Calu3 (cell line): ENCODE results near the gene RAB25. TPM values are rescaled to one million over a fixed set of nuclear protein-coding genes. Genes with fewer than 3 reads are reported as not detected.

Source experiments
- BruUV-seq: library from RNA; stranded (reverse); fragments of 400-500 nt; replicated peaks from 2 replicates; lab custom pipeline; 2021; lab: Mats Ljungman, UMichigan
- CTCF ChIA-PET: fragments of 300-600 bp; sonication (Branson Sonifier 250); formaldehyde crosslinking; loops from one replicate; lab custom pipeline; 2022; ENCODE audit warnings: antibody characterized with exemption; lab: Charles Lee
- DNase-seq: peaks from one replicate; pipeline ENCODE4 v3.0.0; 2022
- H3K27ac Mint-ChIP-seq: one replicate; pipeline ENCODE4 v1.8.0; 2022; ENCODE audit warnings: mixed read lengths; ENCODE audit not compliant: unreplicated experiment
- H3K27me3 Mint-ChIP-seq: one replicate; pipeline ENCODE4 v1.8.0; 2022; ENCODE audit warnings: mixed read lengths; ENCODE audit not compliant: unreplicated experiment
- H3K36me3 Mint-ChIP-seq: one replicate; pipeline ENCODE4 v1.8.0; 2022; ENCODE audit warnings: mild to moderate bottlenecking, moderate library complexity, mixed read lengths; ENCODE audit not compliant: insufficient read depth, unreplicated experiment
- H3K4me1 Mint-ChIP-seq: one replicate; pipeline ENCODE4 v1.8.0; 2022; ENCODE audit warnings: mild to moderate bottlenecking, low read depth, mixed read lengths; ENCODE audit not compliant: unreplicated experiment
- H3K4me3 Mint-ChIP-seq: one replicate; pipeline ENCODE4 v1.8.0; 2022; ENCODE audit warnings: mild to moderate bottlenecking, low read depth, moderate library complexity, mixed read lengths; ENCODE audit not compliant: unreplicated experiment
- H3K9me3 Mint-ChIP-seq: one replicate; pipeline ENCODE4 v1.8.0; 2022; ENCODE audit warnings: low read depth, mixed read lengths; ENCODE audit not compliant: unreplicated experiment
- intact Hi-C: fragments of 100-400 bp; cut with micrococcal nuclease; formaldehyde crosslinking; loops from one replicate; pipeline ENCODE4 v1.10.0; 2022; ENCODE audit not compliant: unreplicated experiment
- total RNA-seq: library from RNA; stranded (reverse); gene quantifications from 2 replicates; pipeline ENCODE4 v1.2.3, GENCODE V29; 2022
- TF ChIP-seq, protein P1 (sequence below): fragments of 200-600 bp; IDR thresholded peaks from one replicate; pipeline ENCODE4 v1.8.0; 2022; ENCODE audit warnings: antibody characterized with exemption; ENCODE audit not compliant: unreplicated experiment

RAB25 gene
- total RNA-seq, 1 experiment from 2014 or later: 182 TPM

DNA sequence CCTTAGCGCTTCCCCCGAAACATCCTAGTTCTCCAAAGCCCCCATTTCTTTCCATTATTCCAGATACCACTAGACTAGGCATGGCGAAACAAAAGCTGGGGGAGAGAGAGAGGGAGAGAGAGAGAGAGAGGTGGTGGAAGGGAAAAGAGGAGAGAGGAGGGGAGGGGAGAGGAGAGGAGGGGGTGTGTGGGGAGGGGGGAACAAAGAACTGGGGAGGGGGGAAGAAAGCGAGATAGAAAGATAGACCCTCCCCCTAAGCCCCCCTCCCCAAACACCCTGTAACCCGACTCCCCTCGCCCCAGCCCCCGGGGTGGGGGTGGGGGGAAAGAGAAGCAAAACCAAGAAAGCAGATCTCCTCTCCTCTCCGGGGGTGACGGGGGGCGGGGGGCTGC is 21.0 kb downstream of the RAB25 start:
- H3K36me3 Mint-ChIP-seq: peaks cover 25% of the 10 kb centered on the region
- peak overlapping the region; percentile 76 for H3K4me3 Mint-ChIP-seq
- H3K4me1 Mint-ChIP-seq: peaks cover 14% of the 10 kb centered on the region
- intact Hi-C loops: no loop called here
- H3K9me3 Mint-ChIP-seq: no peaks in the 10 kb centered on the region
- DNase-seq: no peak
- H3K27ac Mint-ChIP-seq: no peak overlapping the region
- no peaks in the 10 kb centered on the region for H3K27me3 Mint-ChIP-seq
- BruUV-seq: no TSS peak
- CTCF ChIA-PET: no interaction called here
- TF ChIP-seq, protein P1, sequence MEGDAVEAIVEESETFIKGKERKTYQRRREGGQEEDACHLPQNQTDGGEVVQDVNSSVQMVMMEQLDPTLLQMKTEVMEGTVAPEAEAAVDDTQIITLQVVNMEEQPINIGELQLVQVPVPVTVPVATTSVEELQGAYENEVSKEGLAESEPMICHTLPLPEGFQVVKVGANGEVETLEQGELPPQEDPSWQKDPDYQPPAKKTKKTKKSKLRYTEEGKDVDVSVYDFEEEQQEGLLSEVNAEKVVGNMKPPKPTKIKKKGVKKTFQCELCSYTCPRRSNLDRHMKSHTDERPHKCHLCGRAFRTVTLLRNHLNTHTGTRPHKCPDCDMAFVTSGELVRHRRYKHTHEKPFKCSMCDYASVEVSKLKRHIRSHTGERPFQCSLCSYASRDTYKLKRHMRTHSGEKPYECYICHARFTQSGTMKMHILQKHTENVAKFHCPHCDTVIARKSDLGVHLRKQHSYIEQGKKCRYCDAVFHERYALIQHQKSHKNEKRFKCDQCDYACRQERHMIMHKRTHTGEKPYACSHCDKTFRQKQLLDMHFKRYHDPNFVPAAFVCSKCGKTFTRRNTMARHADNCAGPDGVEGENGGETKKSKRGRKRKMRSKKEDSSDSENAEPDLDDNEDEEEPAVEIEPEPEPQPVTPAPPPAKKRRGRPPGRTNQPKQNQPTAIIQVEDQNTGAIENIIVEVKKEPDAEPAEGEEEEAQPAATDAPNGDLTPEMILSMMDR: no peak

DNA sequence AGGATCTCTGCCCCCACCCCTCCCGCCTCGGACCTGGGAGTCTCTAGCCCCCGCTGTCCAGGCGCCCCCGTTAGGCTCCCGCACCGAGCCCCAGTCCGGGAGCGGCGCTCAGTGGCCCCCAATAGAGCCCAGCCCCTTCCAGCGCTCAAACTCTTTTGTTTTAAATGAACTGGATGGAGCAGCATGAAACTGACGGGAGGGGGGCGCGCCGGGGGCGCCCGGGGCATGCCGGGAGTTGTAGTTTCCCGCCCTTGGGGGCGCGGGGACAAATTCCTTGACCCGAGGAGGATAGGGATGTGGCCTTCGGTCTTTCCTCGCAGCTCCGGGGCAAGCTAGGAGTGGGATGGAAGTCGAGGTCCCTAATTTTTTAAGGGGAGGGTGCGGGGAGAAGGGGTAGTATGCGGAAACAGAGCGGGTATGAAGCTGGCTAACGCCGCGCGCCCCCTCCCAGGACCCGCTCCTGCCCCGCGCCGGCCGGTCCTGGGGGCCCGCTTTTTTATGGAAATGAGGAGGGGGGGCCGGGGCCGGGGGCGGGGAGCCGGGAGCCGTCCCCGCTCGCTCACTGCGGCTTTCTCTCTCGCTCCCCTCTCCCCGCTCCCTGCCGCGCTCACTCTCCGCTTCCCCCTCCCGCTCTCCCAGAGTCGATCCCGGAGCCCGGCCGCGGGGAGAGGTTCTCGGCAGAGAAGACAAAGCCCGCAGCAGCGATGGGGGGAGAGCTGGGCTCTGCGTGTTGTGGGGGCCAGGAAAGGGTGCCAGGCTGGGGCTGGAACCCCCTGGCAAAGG is 21.5 kb downstream of the RAB25 start, which contains the start of gene MEX3A:
Gene MEX3A, minus strand, starts transcription at position 157 of the 783 bp plus-strand sequence. CDS start 467 bp downstream, outside the sequence.
- CTCF ChIA-PET: interaction anchor here (0.5 to 2.2 kb wide), 3 partner anchors 48 to 145 kb away, joined by 3 to 10 read pairs (median 6); no protein-coding TSS in a partner anchor
- no peaks in the 10 kb centered on the region for H3K27me3 Mint-ChIP-seq

DNA sequence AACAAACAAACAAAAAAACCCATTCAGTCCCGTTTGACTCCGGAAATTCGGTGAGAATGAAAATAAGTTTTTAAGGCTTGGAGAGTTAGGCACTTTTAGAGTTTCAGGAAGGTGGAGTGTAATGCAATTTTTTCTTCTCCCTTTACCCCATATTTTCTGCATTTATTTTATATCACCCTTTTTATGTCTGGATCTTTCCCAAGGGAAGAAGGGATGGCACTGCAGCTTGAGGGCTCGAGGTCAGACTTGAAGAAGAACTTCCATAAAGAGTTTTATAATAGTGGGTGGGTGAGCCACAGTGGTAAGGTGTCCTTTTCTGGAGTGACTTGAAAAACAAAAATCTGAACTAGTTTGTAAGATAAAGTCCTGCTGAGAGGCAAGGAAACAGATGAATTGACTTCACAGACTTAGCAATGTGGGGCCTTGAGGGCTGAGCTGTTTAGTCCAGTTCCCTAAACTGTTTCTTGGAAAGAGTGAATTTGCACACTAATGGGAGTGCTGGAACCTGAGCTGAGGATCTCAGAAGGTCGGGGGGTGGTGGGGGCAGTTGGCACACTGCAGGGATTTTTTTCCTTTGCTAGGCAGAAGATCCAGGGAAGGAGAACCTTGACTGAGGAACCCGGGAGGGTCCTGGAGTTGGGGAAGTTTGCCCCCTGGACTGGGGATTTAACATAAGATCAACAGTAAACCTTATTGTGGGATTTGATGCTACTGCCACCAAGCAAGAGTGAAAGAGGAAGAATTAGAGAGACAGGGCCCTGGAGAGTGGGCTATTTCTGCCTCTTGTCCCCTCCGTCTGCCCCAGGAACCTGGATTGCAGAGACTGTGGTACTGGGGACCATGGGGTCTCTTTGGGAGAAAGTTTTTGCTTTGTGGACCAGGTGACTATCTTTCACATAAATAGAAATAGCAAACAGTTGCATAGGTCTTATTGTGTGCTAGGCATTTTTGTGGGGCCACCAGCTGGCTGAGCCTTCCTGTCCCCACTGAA is 23.1 kb downstream of the RAB25 start:
- no peaks in the 10 kb centered on the region for H3K27me3 Mint-ChIP-seq
- H3K9me3 Mint-ChIP-seq: no peaks in the 10 kb centered on the region
- DNase-seq: no peak
- H3K4me3 Mint-ChIP-seq: peak overlapping the region; percentile 76
- H3K36me3 Mint-ChIP-seq: peaks cover 25% of the 10 kb centered on the region
- peaks cover 20% of the 10 kb centered on the region for H3K4me1 Mint-ChIP-seq
- intact Hi-C loops: no loop called here
- TF ChIP-seq, protein P1: no peak
- CTCF ChIA-PET: interaction anchor here (0.6 to 2.2 kb wide), 3 partner anchors 23 to 46 kb away, joined by 3 to 10 read pairs (median 3); partner anchors contain the start of genes RAB25 and UBQLN4
- H3K27ac Mint-ChIP-seq: no peak overlapping the region
- BruUV-seq: no TSS peak

More for the DNA sequence above, 21.5 kb downstream of the RAB25 start, which contains the start of gene MEX3A:
- no TSS peak for BruUV-seq
- DNase-seq: peak; percentile 83
- Mint-ChIP-seq H3K4me3 (peak within 1 kb of the TSS; percentile 76), H3K27ac (no peak within 1 kb of the TSS), H3K4me1 (peaks cover 19% of the 10 kb centered on the region), H3K36me3 (peaks cover 25% of the 10 kb centered on the region), H3K9me3 (no peaks in the 10 kb centered on the region)
- TF ChIP-seq, protein P1: no peak
- intact Hi-C loops: no loop called here

DNA sequence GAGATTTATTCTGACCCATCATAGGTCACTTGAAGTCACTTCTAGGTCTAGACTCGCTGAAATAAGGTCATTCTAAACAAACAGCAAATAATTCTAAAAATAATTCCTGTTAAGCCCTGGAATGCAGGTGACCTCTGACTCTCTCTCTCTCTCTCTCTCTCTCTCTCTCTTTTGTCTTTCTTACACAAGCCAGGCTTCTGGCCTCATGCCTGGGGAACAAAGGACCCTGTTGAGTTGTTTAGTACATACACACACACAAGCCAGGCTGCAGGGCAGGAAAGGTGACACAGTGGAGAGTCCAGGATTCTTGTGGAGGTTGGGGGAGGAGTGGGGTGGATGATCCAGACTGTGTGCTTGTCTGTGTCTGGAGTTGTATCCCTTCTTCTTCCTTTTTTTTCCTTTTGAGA is 25.3 kb downstream of the RAB25 start:
- intact Hi-C loops: no loop called here
- BruUV-seq: no TSS peak
- Mint-ChIP-seq H3K9me3 (no peaks in the 10 kb centered on the region), H3K4me1 (peaks cover 30% of the 10 kb centered on the region), H3K36me3 (peaks cover 31% of the 10 kb centered on the region), H3K27me3 (no peaks in the 10 kb centered on the region), H3K27ac (peak overlapping the region; percentile 0), H3K4me3 (no peak overlapping the region)
- peak; percentile 49 for DNase-seq
- CTCF ChIA-PET: no interaction called here
- TF ChIP-seq, protein P1: no peak
